Endothelial cell of umbilical vein (primary cell): ENCODE measurements around the gene RSPO3.

Experiments
- CTCF ChIP-seq, 2 donors: IDR thresholded peaks; 1 replicate in 1 of 2; 2 replicates in 1 of 2; pipeline ENCODE4 v1.5.1; 2011; ENCODE audit warnings: low read length in 2 of 2, mild to moderate bottlenecking in 2 of 2, moderate library complexity in 2 of 2, control low read depth in 1 of 2, inconsistent platforms in 1 of 2, low read depth in 1 of 2; ENCODE audit not compliant: insufficient read depth in 1 of 2; ENCODE audit errors: extremely low read depth in 1 of 2
- EZH2 ChIP-seq: IDR thresholded peaks from 2 replicates; pipeline ENCODE4 v1.6.1; 2012; ENCODE audit warnings: borderline replicate concordance, low read depth, mild to moderate bottlenecking, moderate library complexity, low read length, inconsistent platforms; ENCODE audit not compliant: severe bottlenecking
- POLR2A ChIP-seq: IDR thresholded peaks from 2 replicates; pipeline ENCODE4 v1.6.1; 2012; ENCODE audit warnings: low read depth, mild to moderate bottlenecking, control low read depth, low read length

GRCh38 chr6:127096167-127096566, 22.3 kb upstream of the RSPO3 start:
- TF ChIP-seq EZH2 (no peak), CTCF (IDR thresholded peaks at IDR 0.05; ENCODE audit: extremely low read depth in 1 of 2, insufficient read depth in 1 of 2, low read depth in 1 of 2, low read length in 2 of 2) (no peak), POLR2A (no peak)
